Measurements from ENCODE around the gene OGT. TPM values are rescaled to one million over a fixed set of nuclear protein-coding genes. Genes with fewer than 3 reads are reported as not detected.

The OGT gene
- total RNA-seq, 3 donors from 2014 or later, result 150 to 198 (median 166) TPM

DNA sequence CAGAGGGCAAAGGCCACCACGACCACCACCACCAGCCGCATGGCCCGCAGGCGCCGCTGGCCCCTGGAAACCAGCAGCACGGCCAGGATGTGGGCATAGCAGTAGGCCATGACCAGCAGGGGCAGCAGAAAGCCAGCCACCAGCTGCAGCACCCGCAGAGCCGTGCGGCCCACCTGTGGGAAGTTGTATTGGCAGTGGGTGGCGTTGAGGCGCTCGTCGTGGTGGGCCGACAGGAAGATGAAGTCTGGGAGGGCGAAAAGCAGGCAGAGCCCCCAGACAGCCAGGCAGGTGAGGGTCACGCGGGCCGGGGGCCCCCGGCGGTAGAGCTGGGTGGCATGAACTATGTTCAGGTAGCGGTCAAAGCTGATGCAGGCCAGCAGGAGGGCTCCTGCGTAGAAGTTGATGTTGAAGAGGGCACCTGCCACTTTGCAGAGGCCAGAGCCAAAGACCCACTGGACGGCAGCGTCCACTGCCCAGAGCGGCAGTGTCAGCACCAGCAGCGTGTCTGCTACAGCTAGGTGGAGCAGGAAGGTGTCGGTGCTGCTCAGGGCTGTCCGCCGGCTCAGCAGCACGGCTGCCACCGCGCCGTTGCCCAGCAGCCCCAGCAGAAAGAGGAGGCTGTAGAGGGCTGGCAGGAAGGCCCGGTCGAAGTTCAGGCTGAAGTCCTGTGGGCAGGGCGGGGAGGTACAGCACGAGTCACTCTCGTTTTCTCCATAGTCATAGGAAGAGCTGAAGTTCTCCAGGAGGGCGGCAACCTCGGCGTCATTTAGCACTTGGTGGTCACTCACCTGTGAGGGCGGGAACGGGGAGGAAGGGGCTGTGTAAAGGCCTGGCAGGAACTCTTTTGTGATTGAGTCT is 84.0 kb downstream of the OGT start:
- DNase-seq, result no peak
- no peak for ATAC-seq
- Mint-ChIP-seq H3K4me3 (peak overlapping the region; percentile 84), H3K9me3 (no peaks in the 10 kb centered on the region), H3K36me3 (ENCODE audit: insufficient read depth) (peaks cover 30% of the 10 kb centered on the region), H3K4me1 (ENCODE audit: low read depth) (peaks cover 65% of the 10 kb centered on the region), H3K27me3 (ENCODE audit: low read depth) (no peaks in the 10 kb centered on the region)

- no peaks in the 10 kb centered on the region for H3K9me3 Mint-ChIP-seq
- DNase-seq (no peak), ATAC-seq (no peak)
- no peaks in the 10 kb centered on the region for H3K27me3 Mint-ChIP-seq (ENCODE audit: low read depth)
- peaks cover 28% of the 10 kb centered on the region for H3K36me3 Mint-ChIP-seq (ENCODE audit: insufficient read depth)
- H3K4me3 Mint-ChIP-seq, result peak overlapping the region; percentile 84
- peaks cover 73% of the 10 kb centered on the region for H3K4me1 Mint-ChIP-seq (ENCODE audit: low read depth)
Observed at GRCh38 chrX:71617742-71618141, 84.8 kb downstream of the OGT start.

- Mint-ChIP-seq H3K4me3 (peak within 1 kb of the TSS; percentile 84), H3K4me1 (ENCODE audit: low read depth) (peaks cover 79% of the 10 kb centered on the region), H3K36me3 (ENCODE audit: insufficient read depth) (peaks cover 22% of the 10 kb centered on the region), H3K9me3 (no peaks in the 10 kb centered on the region), H3K27me3 (ENCODE audit: low read depth) (no peaks in the 10 kb centered on the region)
- ATAC-seq, result peak; percentile 52 to 65
- peak; percentile 58 for DNase-seq
Observed at GRCh38 chrX:71618303-71618721, 85.4 kb downstream of the OGT start, which contains the start of gene CXCR3. CXCR3 (minus strand) TSS chrX:71618511; CDS start chrX:71618449, 62 bp downstream.

DNA sequence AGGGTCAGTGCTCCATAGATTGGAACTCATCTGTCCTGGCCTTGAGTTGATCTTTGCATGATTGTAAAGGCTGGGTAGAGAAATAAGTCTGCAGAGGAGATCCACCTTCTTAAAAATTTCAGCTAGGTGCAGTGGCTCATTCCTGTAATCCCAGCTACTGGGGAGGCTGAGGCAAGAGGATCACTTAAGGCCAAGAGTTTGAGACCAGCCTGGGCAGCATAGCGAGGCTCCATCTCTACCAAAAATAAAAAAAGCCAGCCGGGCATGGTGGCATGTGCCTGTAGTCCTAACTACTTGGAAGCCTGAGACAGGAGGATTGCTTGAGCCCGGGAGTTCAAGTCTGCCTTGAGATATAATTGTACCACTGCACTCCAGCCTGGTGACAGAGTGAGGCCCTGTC is 85.9 kb downstream of the OGT start:
- Mint-ChIP-seq H3K4me1 (ENCODE audit: low read depth) (peaks cover 82% of the 10 kb centered on the region), H3K4me3 (peak overlapping the region; percentile 84), H3K9me3 (no peaks in the 10 kb centered on the region), H3K36me3 (ENCODE audit: insufficient read depth) (peaks cover 18% of the 10 kb centered on the region), H3K27me3 (ENCODE audit: low read depth) (no peaks in the 10 kb centered on the region)
- ATAC-seq, result no peak
- DNase-seq, result no peak

DNA sequence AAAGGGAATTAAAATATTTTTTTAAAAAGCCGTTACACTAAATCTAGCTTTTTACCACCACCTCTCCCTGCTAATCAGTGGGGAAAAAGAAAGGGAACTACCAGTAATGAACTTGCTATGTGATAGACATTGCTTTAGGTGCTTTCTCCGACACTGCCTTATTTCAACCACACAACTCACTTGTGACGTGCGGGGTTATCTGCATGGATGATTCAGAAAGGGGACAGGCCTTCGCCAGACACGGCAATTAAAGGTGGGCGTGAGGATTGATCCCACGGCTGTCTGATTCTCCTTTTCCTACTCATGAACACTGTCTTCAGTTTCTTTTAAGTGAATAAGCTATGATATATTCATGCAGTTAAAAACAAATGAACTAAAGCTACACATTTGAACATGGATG is 86.3 kb downstream of the OGT start:
- H3K4me3 Mint-ChIP-seq, result peak overlapping the region; percentile 84
- ATAC-seq (peak; percentile 59 to 60), DNase-seq (peak; percentile 64)
- H3K36me3 Mint-ChIP-seq (ENCODE audit: insufficient read depth), result peaks cover 18% of the 10 kb centered on the region
- no peaks in the 10 kb centered on the region for H3K27me3 Mint-ChIP-seq (ENCODE audit: low read depth)
- peaks cover 84% of the 10 kb centered on the region for H3K4me1 Mint-ChIP-seq (ENCODE audit: low read depth)
- H3K9me3 Mint-ChIP-seq, result no peaks in the 10 kb centered on the region

GRCh38 chrX:71619986-71620385 is 87.1 kb downstream of the OGT start:
- Mint-ChIP-seq H3K9me3 (no peaks in the 10 kb centered on the region), H3K4me1 (ENCODE audit: low read depth) (peaks cover 82% of the 10 kb centered on the region), H3K4me3 (no peak overlapping the region), H3K27me3 (ENCODE audit: low read depth) (no peaks in the 10 kb centered on the region), H3K36me3 (ENCODE audit: insufficient read depth) (peaks cover 13% of the 10 kb centered on the region)
- no peak for ATAC-seq
- DNase-seq, result no peak

- Mint-ChIP-seq H3K9me3 (no peaks in the 10 kb centered on the region), H3K4me1 (ENCODE audit: low read depth) (peaks cover 73% of the 10 kb centered on the region), H3K36me3 (ENCODE audit: insufficient read depth) (peaks cover 1% of the 10 kb centered on the region), H3K4me3 (no peak overlapping the region), H3K27me3 (ENCODE audit: low read depth) (no peaks in the 10 kb centered on the region)
- DNase-seq, result no peak
- ATAC-seq, result no peak
Observed at GRCh38 chrX:71621603-71622002, 88.7 kb downstream of the OGT start.

- ATAC-seq (no peak), DNase-seq (no peak)
- Mint-ChIP-seq H3K9me3 (no peaks in the 10 kb centered on the region), H3K4me3 (no peak overlapping the region), H3K4me1 (ENCODE audit: low read depth) (peaks cover 69% of the 10 kb centered on the region), H3K36me3 (ENCODE audit: insufficient read depth) (no peaks in the 10 kb centered on the region), H3K27me3 (ENCODE audit: low read depth) (no peaks in the 10 kb centered on the region)
Observed at GRCh38 chrX:71622032-71622575, 89.2 kb downstream of the OGT start.

DNA sequence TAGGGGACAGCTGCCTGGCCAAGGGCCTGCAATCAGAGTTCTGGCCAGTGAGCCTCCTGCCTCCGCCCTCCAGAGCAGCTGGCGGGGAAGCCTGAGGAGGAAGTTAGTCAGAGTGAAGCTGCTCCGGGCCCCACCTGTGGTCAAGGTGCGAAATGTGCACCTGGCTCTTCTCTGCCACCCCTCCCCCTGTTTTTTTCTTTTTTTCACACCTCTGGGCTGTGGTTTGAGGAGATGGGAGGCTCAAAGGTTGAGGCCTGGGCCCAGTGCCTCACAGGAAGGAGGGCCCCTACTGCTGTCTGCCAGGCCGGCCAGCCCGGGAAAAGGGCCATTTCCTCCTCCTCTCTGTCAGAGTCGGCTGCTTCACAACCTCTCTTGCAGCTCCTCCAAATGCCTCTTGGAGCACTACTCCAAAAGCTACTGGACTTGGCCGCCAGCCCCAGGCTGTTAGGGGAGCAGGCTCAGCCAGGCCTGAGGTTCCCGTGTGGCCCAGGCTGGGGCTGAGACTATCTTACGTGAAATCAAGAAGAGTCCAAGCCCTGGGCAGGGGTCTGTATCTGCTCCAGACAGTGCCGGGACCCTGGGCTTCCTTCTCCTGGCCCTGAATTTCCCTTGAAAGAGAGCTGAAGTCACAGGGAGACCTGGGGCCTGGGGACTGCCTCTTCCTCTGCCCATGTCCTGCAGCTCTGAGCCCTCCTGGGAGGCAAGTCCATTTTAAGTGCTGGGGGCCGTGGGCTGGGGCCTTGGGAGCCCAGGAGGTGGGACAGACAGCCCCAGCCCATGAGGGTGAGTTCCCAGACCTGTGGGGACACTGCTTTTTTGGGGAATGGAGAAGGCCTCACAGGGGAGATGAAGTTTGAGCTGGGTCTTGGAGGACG is 89.9 kb downstream of the OGT start:
- H3K4me1 Mint-ChIP-seq (ENCODE audit: low read depth), result peaks cover 64% of the 10 kb centered on the region

GRCh38 chrX:71623714-71624113 is 90.8 kb downstream of the OGT start:
- Mint-ChIP-seq H3K27me3 (ENCODE audit: low read depth) (no peaks in the 10 kb centered on the region), H3K9me3 (no peaks in the 10 kb centered on the region), H3K36me3 (ENCODE audit: insufficient read depth) (no peaks in the 10 kb centered on the region), H3K4me1 (ENCODE audit: low read depth) (peaks cover 55% of the 10 kb centered on the region), H3K4me3 (peak overlapping the region; percentile 19)
- no peak for DNase-seq
- ATAC-seq, result no peak

More for the DNA sequence above, 89.9 kb downstream of the OGT start:
- DNase-seq (peak; percentile 43), ATAC-seq (peak; percentile 56 to 61)
- H3K36me3 Mint-ChIP-seq (ENCODE audit: insufficient read depth), result no peaks in the 10 kb centered on the region
- no peaks in the 10 kb centered on the region for H3K9me3 Mint-ChIP-seq
- no peaks in the 10 kb centered on the region for H3K27me3 Mint-ChIP-seq (ENCODE audit: low read depth)
- peak overlapping the region; percentile 51 for H3K4me3 Mint-ChIP-seq

GRCh38 chrX:71625471-71625870 is 92.6 kb downstream of the OGT start:
- Mint-ChIP-seq H3K4me1 (ENCODE audit: low read depth) (peaks cover 44% of the 10 kb centered on the region), H3K9me3 (no peaks in the 10 kb centered on the region)
- ATAC-seq, result no peak

More at GRCh38 chrX:71625471-71625870, 92.6 kb downstream of the OGT start:
- Mint-ChIP-seq H3K27me3 (ENCODE audit: low read depth) (no peaks in the 10 kb centered on the region), H3K4me3 (no peak overlapping the region), H3K36me3 (ENCODE audit: insufficient read depth) (no peaks in the 10 kb centered on the region)
- no peak for DNase-seq

Other genes starting within 250 kb of the OGT start
- gene NONO, start 249.5 kb upstream of the OGT start, total RNA-seq, result 100 to 1,000 TPM; 563 to 576 (median 574) TPM
- gene ITGB1BP2, start 231.4 kb upstream of the OGT start, total RNA-seq, result 1 to 10 TPM; 3.0 to 3.6 (median 3.1) TPM
- gene TAF1, start 166.7 kb upstream of the OGT start, total RNA-seq, result 10 to 100 TPM; 24.9 to 32.2 (median 29.0) TPM
- 1 to 10 TPM; 1.7 to 2.2 (median 2.1) TPM for gene GCNA, start 45.3 kb downstream of the OGT start, total RNA-seq
- gene CXCR3, start 85.4 kb downstream of the OGT start, total RNA-seq, result 10 to 100 TPM; 44.9 to 64.7 (median 53.1) TPM
- gene CXorf49, start 185.2 kb downstream of the OGT start, total RNA-seq, result not detected
- gene CXorf49B, start 230.2 kb downstream of the OGT start, total RNA-seq, result not detected